Choroid plexus epithelial cell (primary cell): ENCODE data around the gene RAD51.

Experiments
- DNase-seq: peaks from one replicate; pipeline ENCODE4 v3.0.0-alpha.2; 2010; ENCODE audit warnings: low read depth
- H3K4me3 ChIP-seq: 2 replicates; pipeline ENCODE4 v1.5.1; 2011; ENCODE audit warnings: low read depth, mild to moderate bottlenecking, control low read depth, low read length, moderate library complexity
- CTCF ChIP-seq: conservative IDR thresholded peaks from 2 replicates; pipeline ENCODE4 v1.5.1; 2011; ENCODE audit warnings: low read depth, mild to moderate bottlenecking, control low read depth, inconsistent platforms, low read length, moderate library complexity

Gene RAD51

GRCh38 chr15:40739854-40740253 is 44.9 kb downstream of the RAD51 start:
- no peak for DNase-seq
- TF ChIP-seq CTCF = peak; percentile 25
- no peak overlapping the region for H3K4me3 ChIP-seq

- no peak for DNase-seq
- TF ChIP-seq CTCF = no peak
- no peak overlapping the region for H3K4me3 ChIP-seq
Measured at GRCh38 chr15:40743485-40743901, 48.5 kb downstream of the RAD51 start.

GRCh38 chr15:40743921-40744814 is 49.2 kb downstream of the RAD51 start:
- no peak overlapping the region for H3K4me3 ChIP-seq
- peak; percentile 77 for DNase-seq
- peak; percentile 35 for TF ChIP-seq CTCF

GRCh38 chr15:40744815-40745152 is 49.8 kb downstream of the RAD51 start:
- TF ChIP-seq CTCF = no peak
- H3K4me3 ChIP-seq = no peak overlapping the region
- no peak for DNase-seq

GRCh38 chr15:40746916-40747418 is 52.0 kb downstream of the RAD51 start:
- DNase-seq = peak; percentile 65
- no peak for TF ChIP-seq CTCF
- no peak overlapping the region for H3K4me3 ChIP-seq

GRCh38 chr15:40747685-40748631 is 53.0 kb downstream of the RAD51 start:
- no peak for TF ChIP-seq CTCF
- DNase-seq = no peak
- H3K4me3 ChIP-seq = no peak overlapping the region
